ENCODE measurements around the gene TFF3. TPM values are rescaled to one million over a fixed set of nuclear protein-coding genes. Genes with fewer than 3 reads are reported as not detected.

The TFF3 gene
- total and polyA plus RNA-seq, 10 of the 15 experiments (the other 5 are each of a cell fraction or from before 2014, with no cell fraction given) = not detected

DNA sequence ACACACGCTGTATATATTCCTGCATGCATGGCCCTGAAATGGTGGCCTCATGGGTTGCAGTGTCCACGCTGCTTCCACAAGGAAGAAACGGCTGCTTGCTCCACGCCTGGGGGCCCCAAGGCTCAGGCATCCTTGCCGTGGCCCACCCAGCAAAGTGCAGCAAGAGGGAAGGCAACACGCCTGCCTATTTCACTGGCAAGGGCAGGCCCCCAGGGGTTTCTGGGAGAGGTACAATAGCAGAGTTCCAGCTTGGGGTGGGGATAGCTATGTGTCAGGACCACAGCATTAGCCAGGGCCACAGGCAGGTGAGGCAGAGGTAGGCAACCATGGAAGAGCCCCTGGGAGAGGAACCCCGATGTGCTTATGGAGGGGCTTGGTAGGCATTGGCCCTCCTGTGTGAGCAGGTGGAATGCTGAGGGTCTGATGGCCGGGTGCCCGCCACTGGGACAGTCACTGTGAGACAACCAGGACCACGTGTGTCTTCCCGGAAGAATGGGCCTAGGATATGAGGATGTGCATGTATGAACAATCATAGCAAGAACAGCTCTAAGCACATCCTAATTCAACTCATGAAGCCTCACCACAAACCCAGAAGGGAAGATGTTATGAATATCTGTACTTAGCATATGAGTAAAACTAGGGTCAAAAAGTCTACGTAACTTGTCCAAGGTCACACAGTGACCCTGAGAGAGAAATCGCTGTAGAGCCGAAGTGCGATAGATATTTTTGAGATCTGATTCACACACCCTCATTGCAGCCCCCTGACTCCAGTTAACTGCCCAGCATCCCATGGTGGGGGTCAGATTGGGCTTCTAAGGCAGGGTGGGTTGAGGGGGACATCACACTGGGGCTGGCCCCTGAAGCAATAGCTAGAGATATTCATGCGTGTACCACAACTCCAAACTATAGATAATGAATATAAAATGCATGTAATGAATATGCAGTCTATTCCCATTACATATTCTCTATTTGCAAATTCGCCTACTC, 23.8 kb upstream of the TFF3 start (continued):
- TF ChIP-seq, protein P1, sequence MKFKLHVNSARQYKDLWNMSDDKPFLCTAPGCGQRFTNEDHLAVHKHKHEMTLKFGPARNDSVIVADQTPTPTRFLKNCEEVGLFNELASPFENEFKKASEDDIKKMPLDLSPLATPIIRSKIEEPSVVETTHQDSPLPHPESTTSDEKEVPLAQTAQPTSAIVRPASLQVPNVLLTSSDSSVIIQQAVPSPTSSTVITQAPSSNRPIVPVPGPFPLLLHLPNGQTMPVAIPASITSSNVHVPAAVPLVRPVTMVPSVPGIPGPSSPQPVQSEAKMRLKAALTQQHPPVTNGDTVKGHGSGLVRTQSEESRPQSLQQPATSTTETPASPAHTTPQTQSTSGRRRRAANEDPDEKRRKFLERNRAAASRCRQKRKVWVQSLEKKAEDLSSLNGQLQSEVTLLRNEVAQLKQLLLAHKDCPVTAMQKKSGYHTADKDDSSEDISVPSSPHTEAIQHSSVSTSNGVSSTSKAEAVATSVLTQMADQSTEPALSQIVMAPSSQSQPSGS (IDR thresholded peaks at IDR 0.05; ENCODE audit: low read length) = peak; percentile 60
- peak in 1 of 2 experiments; percentile 91; a peak in 2 of 4 replicates for TF ChIP-seq ETV6 (conservative IDR thresholded peaks at IDR 0.05 in 1 of 2, IDR thresholded peaks at IDR 0.05 in 1 of 2; ENCODE audit: borderline replicate concordance in 1 of 2, low read depth in 1 of 2)
- TF ChIP-seq, protein P2, sequence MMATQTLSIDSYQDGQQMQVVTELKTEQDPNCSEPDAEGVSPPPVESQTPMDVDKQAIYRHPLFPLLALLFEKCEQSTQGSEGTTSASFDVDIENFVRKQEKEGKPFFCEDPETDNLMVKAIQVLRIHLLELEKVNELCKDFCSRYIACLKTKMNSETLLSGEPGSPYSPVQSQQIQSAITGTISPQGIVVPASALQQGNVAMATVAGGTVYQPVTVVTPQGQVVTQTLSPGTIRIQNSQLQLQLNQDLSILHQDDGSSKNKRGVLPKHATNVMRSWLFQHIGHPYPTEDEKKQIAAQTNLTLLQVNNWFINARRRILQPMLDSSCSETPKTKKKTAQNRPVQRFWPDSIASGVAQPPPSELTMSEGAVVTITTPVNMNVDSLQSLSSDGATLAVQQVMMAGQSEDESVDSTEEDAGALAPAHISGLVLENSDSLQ (IDR thresholded peaks at IDR 0.05) = no peak
- TF ChIP-seq STAT3 (IDR thresholded peaks at IDR 0.05; ENCODE audit: low read depth, low read length) = no peak
- TF ChIP-seq IKZF2 (IDR thresholded peaks at IDR 0.05) = no peak
- no peak for TF ChIP-seq BMI1 (IDR thresholded peaks at IDR 0.05; ENCODE audit: borderline replicate concordance)
- TF ChIP-seq HDAC2 (IDR thresholded peaks at IDR 0.05) = no peak
- TF ChIP-seq HCFC1 (IDR thresholded peaks at IDR 0.05; ENCODE audit: low read length) = no peak
- TF ChIP-seq SRF (IDR thresholded peaks at IDR 0.05; ENCODE audit: low read depth in 2 of 2, low read length in 2 of 2) = no peak
- peak; percentile 45; the same call in 1 of the 2 replicates for TF ChIP-seq ZBED1 (IDR thresholded peaks at IDR 0.05; ENCODE audit: borderline replicate concordance)
- TF ChIP-seq, protein P3, sequence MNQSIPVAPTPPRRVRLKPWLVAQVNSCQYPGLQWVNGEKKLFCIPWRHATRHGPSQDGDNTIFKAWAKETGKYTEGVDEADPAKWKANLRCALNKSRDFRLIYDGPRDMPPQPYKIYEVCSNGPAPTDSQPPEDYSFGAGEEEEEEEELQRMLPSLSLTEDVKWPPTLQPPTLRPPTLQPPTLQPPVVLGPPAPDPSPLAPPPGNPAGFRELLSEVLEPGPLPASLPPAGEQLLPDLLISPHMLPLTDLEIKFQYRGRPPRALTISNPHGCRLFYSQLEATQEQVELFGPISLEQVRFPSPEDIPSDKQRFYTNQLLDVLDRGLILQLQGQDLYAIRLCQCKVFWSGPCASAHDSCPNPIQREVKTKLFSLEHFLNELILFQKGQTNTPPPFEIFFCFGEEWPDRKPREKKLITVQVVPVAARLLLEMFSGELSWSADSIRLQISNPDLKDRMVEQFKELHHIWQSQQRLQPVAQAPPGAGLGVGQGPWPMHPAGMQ (IDR thresholded peaks at IDR 0.05; ENCODE audit: borderline replicate concordance) = no peak
- TF ChIP-seq EED (IDR thresholded peaks at IDR 0.05; ENCODE audit: low read depth) = peak; percentile 78; the same call in 1 of the 2 replicates
- no peak for TF ChIP-seq MYB (IDR thresholded peaks at IDR 0.05; ENCODE audit: borderline replicate concordance, low read depth, low read length)
- no peak for TF ChIP-seq MYC (IDR thresholded peaks at IDR 0.05; ENCODE audit: insufficient read depth, insufficient read length, insufficient replicate concordance, low read length, severe bottlenecking)
- peak; percentile 57; the same call in 1 of the 2 replicates for TF ChIP-seq CREM (IDR thresholded peaks at IDR 0.05; ENCODE audit: low read depth)
- no peak for TF ChIP-seq STAT1 (conservative IDR thresholded peaks at IDR 0.05)
- no peak for TF ChIP-seq SUZ12 (IDR thresholded peaks at IDR 0.05; ENCODE audit: unreplicated experiment)
- peak; percentile 63; the same call in 1 of the 2 replicates for TF ChIP-seq CBFB (IDR thresholded peaks at IDR 0.05; ENCODE audit: low read depth)

Measured in GM12878 (cell line).